ENCODE results near the gene SNN.

The SNN gene

DNA sequence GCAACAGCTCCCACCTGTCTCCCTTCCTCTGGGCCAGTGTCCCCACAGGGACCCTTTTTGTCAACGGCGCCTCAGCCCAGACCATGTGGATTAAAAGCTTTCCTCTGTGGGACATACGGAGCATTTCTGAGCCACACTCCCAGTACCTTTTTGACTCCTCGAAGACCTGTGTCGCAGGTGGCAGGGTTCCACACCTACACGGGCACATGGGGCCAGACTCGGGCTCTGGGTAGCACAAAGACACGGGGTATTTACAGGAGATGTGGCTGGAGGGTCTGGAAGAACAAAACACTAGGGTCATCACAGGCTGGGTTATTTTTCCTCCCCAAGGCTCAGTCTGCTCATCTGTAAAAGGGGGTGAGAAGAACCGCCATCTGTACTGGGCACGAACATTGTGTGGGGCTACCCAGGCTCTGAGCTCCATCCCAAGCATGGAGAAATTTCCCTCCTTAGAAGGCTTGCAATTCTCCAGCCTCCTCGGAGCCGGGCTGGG, 32.5 kb upstream of the SNN start:
- TF ChIP-seq, protein P1, sequence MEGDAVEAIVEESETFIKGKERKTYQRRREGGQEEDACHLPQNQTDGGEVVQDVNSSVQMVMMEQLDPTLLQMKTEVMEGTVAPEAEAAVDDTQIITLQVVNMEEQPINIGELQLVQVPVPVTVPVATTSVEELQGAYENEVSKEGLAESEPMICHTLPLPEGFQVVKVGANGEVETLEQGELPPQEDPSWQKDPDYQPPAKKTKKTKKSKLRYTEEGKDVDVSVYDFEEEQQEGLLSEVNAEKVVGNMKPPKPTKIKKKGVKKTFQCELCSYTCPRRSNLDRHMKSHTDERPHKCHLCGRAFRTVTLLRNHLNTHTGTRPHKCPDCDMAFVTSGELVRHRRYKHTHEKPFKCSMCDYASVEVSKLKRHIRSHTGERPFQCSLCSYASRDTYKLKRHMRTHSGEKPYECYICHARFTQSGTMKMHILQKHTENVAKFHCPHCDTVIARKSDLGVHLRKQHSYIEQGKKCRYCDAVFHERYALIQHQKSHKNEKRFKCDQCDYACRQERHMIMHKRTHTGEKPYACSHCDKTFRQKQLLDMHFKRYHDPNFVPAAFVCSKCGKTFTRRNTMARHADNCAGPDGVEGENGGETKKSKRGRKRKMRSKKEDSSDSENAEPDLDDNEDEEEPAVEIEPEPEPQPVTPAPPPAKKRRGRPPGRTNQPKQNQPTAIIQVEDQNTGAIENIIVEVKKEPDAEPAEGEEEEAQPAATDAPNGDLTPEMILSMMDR (IDR thresholded peaks at IDR 0.05; ENCODE audit: insufficient read depth, missing control alignments): no peak
- FAIRE-seq (no peak), DNase-seq (ENCODE audit: insufficient read length, low spot score) (no peak)

DNA sequence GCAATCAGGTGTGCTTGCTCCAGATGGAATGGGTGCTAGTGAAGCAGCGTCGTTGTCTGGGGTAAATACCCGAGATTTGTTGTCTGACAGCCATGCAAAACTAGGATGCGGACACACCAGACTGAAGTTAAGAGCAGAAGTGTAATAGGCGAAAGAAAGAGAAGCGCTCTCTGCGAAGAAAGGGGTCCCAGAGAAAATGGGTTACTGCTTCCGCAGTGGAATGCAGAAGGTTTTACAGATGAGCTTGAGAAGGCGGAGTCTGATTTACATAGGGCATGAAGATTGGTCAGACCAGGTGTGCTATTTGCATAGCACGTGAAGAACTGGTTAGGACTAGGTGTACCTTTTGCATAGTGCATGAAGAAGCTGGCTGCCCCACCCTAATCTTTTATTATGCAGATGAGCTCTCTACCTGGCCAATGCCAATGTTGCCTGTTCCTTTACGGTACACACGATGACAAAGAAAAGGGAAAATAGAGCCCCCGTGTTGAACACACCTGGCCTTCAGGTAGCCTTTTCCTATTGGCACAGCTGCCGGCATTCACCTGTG, 32.0 kb upstream of the SNN start:
- FAIRE-seq (no peak), DNase-seq (ENCODE audit: insufficient read length, low spot score) (no peak)
- TF ChIP-seq, protein P1 (IDR thresholded peaks at IDR 0.05; ENCODE audit: insufficient read depth, missing control alignments): no peak

DNA sequence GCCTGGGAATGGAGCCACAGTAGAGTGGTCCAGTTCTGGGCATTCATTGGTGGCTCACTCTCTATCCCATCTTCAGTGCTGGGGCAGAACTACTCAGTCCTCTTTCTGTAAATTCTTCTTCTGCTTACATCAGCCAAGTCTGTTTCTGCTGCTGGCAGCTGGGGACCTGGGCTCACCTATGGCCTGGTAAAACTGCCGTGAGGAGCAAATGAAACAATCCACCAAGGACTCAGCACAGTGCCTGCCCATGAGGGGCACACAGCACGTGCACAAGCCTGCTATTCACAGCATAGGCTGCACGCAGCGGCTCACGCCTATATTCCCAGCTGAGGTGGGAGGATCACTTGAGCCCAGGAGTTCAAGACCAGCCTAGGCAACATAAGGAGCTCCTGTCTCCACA, 30.9 kb upstream of the SNN start:
- no peak for DNase-seq (ENCODE audit: insufficient read length, low spot score)
- TF ChIP-seq, protein P1 (IDR thresholded peaks at IDR 0.05; ENCODE audit: insufficient read depth, missing control alignments): no peak
- no peak for FAIRE-seq

DNA sequence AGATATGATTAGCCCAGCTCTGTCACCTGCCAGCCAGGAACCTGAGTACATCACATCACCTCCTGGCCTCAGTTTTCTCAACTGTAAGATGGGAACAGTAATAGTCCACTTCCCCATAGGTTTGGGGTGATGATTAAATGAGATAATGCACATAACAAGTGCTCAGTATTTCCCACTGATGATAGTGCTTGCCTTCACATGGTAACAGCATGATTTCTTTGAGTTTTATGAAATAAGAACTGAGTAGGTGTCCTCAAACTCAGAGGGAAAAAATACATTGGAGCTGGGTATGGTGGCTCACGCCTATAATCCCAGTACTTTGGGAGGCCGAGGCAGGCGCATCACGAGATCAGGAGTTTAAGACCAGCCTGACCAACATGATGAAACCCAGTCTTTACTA, 30.1 kb upstream of the SNN start:
- FAIRE-seq (no peak), DNase-seq (ENCODE audit: insufficient read length, low spot score) (no peak)
- TF ChIP-seq, protein P1 (IDR thresholded peaks at IDR 0.05; ENCODE audit: insufficient read depth, missing control alignments): no peak

DNA sequence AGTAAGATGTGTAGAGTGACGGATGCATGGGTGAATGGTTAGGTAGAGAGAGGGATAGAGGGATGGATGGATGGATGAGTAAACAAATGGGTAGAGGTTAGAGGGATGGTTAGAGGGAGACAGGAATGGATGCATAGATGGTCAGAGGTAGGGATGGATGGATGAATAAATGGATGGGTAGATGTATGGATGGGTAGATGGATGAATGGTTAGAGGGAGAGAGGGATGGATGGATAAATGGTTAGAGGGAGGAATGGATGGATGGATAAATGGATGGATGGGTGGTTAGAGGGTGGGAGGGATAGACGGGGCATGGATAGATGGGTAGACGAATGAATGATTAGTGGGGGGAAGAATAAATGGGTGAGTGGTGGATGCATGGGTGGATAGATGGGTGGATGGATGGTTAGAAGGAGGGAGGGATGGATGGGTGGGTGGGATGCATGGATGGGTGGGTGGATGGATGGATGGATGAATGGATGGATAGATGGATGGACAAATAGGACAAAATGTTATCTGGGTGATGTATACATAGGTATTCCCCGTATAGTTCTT, 29.2 kb upstream of the SNN start:
- DNase-seq (ENCODE audit: insufficient read length, low spot score): no peak
- TF ChIP-seq, protein P1 (IDR thresholded peaks at IDR 0.05; ENCODE audit: insufficient read depth, missing control alignments): no peak
- FAIRE-seq: no peak

DNA sequence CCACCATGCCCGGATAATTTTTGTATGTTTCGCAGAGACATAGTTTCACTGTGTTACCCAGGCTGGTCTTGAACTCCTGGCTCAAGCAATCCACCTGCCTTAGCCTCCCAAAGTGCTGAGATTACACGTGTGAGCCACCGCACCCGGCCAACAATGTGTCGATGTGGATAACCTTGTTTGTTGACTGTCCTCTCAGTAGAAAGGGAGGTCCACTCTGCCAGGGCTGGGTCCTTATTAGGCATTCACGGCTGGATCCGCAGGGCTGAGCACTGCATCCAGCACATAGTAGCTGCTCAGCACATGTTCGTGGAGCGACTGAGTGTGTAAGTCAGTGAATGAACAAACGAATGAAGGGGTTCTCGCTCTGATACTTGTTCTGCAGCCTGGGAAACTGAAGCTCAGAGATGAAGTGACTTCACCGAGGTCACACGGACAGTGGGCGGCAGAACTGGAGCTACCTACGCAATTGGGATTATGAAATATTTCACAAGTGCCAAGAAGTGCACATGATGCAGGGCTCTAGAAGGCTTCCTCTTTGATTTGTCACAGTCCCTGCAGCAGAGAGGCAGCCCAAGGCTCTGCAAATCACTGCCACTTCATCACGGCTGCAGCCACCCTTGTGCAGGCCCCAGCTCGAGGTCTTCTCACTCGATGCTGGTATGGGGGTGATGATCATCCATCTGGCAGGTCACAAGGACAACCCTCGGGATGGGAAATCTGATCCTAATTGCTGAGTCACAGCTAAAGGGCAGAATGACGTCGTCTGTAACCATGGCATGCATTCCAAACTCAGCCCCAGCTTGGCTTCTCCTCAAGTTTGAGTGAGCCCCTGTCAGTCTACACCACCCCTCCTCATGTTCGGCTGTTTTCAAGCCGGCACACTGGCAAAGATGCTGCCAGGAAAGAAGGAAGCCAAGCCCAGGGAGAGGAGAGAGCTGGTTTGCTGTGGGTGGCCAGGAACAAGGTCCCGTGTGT, 28.0 kb upstream of the SNN start:
- FAIRE-seq (no peak), DNase-seq (ENCODE audit: insufficient read length, low spot score) (no peak)
- TF ChIP-seq, protein P1 (IDR thresholded peaks at IDR 0.05; ENCODE audit: insufficient read depth, missing control alignments): no peak
